HEK293T (cell line): ENCODE data around the gene PTPRQ.

Experiments
- ARNT ChIP-seq: fragments of 450-650 bp; IDR thresholded peaks from 2 replicates; pipeline ENCODE4 v1.6.1; 2017; ENCODE audit warnings: mild to moderate bottlenecking
- BHLHE40 ChIP-seq: fragments of 450-650 bp; IDR thresholded peaks from 2 replicates; pipeline ENCODE4 v1.6.1; 2016; ENCODE audit warnings: mild to moderate bottlenecking, moderate library complexity, borderline replicate concordance
- FOXK2 ChIP-seq: fragments of 450-650 bp; IDR thresholded peaks from 2 replicates; pipeline ENCODE4 v1.6.1; 2016; ENCODE audit warnings: mild to moderate bottlenecking
- FOXM1 ChIP-seq: fragments of 450-650 bp; IDR thresholded peaks from 2 replicates; pipeline ENCODE4 v1.6.1; 2017; ENCODE audit warnings: mild to moderate bottlenecking, borderline replicate concordance
- LEF1 ChIP-seq: fragments of 450-650 bp; IDR thresholded peaks from 2 replicates; pipeline ENCODE4 v1.6.1; 2017; ENCODE audit warnings: mild to moderate bottlenecking, borderline replicate concordance
- SP1 ChIP-seq: fragments of 450-650 bp; IDR thresholded peaks from 2 replicates; pipeline ENCODE4 v1.6.1; 2017
- TARDBP ChIP-seq: fragments of 450-650 bp; IDR thresholded peaks from 2 replicates; pipeline ENCODE4 v1.6.1; 2016
- TF ChIP-seq, protein P1 (sequence below): fragments of 450-650 bp; IDR thresholded peaks from 2 replicates; pipeline ENCODE4 v1.6.1; 2016

DNA sequence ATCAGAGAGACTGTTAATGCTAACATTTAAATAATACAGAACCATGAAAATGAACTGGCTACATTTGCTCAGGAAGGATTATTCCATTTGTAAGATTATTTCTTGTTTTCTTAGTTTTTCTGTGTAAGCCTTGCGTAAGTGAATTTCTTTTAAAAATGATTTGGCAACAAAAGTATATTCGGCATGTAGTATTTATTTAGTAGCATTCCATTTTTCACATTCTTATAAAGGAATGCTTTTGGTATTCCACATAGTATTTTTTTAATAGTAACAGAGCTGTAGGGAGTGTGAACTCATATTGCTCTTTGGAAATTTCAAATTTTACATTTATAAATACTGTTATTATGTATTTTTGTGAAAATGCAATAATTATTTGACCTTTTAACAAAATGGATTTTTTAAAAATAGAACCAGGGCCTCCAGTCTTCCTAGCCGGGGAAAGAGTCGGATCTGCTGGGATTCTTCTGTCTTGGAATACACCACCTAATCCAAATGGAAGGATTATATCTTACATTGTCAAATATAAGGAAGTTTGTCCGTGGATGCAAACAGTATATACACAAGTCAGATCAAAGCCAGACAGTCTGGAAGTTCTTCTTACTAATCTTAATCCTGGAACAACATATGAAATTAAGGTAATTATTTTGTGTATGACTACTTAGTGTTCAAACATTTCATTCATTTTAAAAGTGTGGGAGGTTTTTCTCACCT, 1.2 kb downstream of the PTPRQ start:
- TF ChIP-seq FOXM1: no peak
- no peak for TF ChIP-seq LEF1
- TF ChIP-seq FOXK2: no peak
- no peak for TF ChIP-seq BHLHE40
- no peak for TF ChIP-seq TARDBP
- TF ChIP-seq, protein P1, sequence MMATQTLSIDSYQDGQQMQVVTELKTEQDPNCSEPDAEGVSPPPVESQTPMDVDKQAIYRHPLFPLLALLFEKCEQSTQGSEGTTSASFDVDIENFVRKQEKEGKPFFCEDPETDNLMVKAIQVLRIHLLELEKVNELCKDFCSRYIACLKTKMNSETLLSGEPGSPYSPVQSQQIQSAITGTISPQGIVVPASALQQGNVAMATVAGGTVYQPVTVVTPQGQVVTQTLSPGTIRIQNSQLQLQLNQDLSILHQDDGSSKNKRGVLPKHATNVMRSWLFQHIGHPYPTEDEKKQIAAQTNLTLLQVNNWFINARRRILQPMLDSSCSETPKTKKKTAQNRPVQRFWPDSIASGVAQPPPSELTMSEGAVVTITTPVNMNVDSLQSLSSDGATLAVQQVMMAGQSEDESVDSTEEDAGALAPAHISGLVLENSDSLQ: no peak
- TF ChIP-seq ARNT: no peak
- TF ChIP-seq SP1: no peak
